Measurements from ENCODE around the gene HERC5.

HERC5 gene

DNA sequence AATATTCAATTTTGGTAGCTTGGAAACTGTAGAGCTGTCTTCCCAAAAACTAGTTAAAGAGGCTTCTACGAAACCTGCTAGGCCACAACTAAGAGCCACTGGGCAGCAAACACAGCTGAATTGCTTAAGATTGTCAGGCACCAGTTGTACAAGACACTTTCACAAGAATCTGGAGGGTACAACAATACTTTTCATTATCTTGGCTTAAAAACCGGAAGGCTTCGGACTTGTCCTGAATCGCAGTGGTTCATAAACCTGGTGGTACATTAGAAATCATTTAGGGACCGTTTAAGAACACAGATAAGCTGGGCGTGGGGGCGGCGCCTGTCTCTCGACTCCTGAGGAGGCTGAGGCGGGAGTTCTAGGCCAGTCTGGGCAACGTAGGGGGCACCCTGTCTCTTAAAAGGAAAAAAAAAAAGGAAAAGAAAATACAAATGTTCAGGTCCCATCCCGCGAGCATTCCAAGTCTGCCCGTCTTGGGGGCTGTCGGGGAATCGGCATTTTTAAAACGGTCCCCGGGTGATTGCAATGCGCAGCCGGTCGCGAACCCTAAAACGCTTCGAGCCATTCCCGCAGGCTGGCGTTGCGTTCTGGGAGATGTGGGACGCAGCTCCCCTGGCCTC is 65.9 kb downstream of the HERC5 start:
- Histone ChIP-seq H3K9me3 (no peaks in the 10 kb centered on the region), H3K27ac (peak overlapping the region; percentile 83 to 91), H3K27me3 (no peaks in the 10 kb centered on the region), H3K36me3 (peaks cover 0 to 18% (median 8%) of the 10 kb centered on the region in 3 donors), H3K4me3 (peak overlapping the region; percentile 77 to 86), H3K4me1 (peaks cover 0 to 31% (median 20%) of the 10 kb centered on the region in 4 donors)
- intact Hi-C loops (cut with DNase I; ENCODE audit: low total_unique reads), result loop anchor here (5.0 kb wide), 1 partner anchor 69 kb away; the partner anchor contains the start of gene HERC3
- TF ChIP-seq, protein P1, sequence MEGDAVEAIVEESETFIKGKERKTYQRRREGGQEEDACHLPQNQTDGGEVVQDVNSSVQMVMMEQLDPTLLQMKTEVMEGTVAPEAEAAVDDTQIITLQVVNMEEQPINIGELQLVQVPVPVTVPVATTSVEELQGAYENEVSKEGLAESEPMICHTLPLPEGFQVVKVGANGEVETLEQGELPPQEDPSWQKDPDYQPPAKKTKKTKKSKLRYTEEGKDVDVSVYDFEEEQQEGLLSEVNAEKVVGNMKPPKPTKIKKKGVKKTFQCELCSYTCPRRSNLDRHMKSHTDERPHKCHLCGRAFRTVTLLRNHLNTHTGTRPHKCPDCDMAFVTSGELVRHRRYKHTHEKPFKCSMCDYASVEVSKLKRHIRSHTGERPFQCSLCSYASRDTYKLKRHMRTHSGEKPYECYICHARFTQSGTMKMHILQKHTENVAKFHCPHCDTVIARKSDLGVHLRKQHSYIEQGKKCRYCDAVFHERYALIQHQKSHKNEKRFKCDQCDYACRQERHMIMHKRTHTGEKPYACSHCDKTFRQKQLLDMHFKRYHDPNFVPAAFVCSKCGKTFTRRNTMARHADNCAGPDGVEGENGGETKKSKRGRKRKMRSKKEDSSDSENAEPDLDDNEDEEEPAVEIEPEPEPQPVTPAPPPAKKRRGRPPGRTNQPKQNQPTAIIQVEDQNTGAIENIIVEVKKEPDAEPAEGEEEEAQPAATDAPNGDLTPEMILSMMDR (IDR thresholded peaks at IDR 0.05), result no peak
- DNase-seq, result peak in 1 of 2 donors; percentile 55

DNA sequence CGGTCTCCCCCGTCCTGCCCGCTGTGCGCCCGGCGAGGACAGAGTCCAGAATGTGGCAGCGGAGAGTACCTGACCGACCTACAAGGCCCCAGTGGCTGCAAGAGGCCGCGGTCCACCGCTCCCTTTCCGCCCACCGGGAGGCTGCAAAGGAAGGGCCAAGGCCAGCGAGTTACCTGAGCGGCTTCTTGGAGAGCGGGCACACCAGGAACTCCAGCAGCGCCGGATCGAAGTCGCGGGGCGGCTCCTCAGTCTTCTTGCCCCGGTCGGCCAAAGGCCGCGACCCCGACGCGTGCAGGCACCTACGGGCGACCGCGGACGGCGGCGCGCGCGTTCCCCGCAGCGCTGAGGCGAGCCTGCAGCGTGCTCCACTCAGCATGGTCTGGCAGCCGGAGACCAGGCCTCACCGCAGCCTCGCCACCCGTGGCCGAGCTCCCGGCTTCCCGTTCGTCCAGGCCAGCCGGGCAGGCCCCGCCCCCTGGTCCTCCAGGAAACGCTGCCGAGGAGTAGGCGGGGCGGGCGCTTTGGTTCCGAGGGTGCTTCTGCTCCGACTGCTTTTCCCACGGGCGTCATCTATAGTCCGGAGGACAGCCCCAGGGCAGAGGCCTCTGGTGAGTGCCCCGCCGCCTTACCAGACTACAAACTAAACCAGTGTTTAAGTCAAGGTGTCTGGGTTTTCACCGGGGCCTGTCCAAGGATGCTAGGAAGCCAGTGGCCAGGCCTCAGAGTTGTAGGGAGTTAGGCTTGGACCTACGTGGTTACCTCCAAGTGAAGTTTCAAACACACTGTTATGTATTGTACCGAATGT is 66.6 kb downstream of the HERC5 start, which contains the start of gene PYURF:
PYURF (minus strand) TSS at position 452 of the 805 bp plus-strand sequence; CDS start at position 376, 76 bp downstream.
- peaks cover 0 to 18% (median 8%) of the 10 kb centered on the region in 3 donors for H3K36me3 ChIP-seq
- H3K27me3 ChIP-seq, result no peaks in the 10 kb centered on the region
- peak; percentile 98 for DNase-seq
- intact Hi-C loops (cut with DNase I; ENCODE audit: low total_unique reads), result loop anchor here (5.0 kb wide), 1 partner anchor 69 kb away; the partner anchor contains the start of gene HERC3
- TF ChIP-seq, protein P1 (IDR thresholded peaks at IDR 0.05), result no peak
- H3K27ac ChIP-seq, result peak within 1 kb of the TSS; percentile 83 to 91
- H3K4me3 ChIP-seq, result peak within 1 kb of the TSS; percentile 77 to 86
- peaks cover 0 to 31% (median 20%) of the 10 kb centered on the region in 4 donors for H3K4me1 ChIP-seq
- no peaks in the 10 kb centered on the region for H3K9me3 ChIP-seq

DNA sequence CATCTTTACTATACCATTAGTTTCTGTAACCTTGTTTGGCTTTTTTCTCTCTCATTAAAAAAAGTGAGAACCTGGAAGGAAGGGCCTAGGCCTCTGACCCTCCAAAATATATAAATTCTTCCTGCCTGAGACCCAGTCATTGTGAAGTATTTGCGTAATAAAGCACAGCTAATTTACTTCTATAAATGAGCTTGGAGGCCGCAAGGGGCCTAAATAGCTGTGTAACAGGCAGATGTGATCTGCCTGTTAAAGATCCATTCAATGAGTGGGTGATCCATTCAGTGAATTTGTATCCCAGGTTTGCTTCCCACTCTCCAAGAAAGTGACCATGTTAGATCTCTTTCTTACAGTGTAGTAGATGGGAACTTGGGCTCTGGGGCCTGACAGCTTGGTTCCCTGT is 67.3 kb downstream of the HERC5 start:
- peaks cover 0 to 31% (median 20%) of the 10 kb centered on the region in 4 donors for H3K4me1 ChIP-seq
- TF ChIP-seq, protein P1 (IDR thresholded peaks at IDR 0.05), result no peak
- intact Hi-C loops (cut with DNase I; ENCODE audit: low total_unique reads), result loop anchor here (5.0 kb wide), 1 partner anchor 68 kb away; the partner anchor contains the start of gene HERC3
- H3K4me3 ChIP-seq, result peak overlapping the region; percentile 77 to 86
- H3K27me3 ChIP-seq, result no peaks in the 10 kb centered on the region
- peaks cover 0 to 18% (median 8%) of the 10 kb centered on the region in 3 donors for H3K36me3 ChIP-seq
- H3K9me3 ChIP-seq, result no peaks in the 10 kb centered on the region
- no peak for DNase-seq
- H3K27ac ChIP-seq, result peak overlapping the region; percentile 83 to 91

DNA sequence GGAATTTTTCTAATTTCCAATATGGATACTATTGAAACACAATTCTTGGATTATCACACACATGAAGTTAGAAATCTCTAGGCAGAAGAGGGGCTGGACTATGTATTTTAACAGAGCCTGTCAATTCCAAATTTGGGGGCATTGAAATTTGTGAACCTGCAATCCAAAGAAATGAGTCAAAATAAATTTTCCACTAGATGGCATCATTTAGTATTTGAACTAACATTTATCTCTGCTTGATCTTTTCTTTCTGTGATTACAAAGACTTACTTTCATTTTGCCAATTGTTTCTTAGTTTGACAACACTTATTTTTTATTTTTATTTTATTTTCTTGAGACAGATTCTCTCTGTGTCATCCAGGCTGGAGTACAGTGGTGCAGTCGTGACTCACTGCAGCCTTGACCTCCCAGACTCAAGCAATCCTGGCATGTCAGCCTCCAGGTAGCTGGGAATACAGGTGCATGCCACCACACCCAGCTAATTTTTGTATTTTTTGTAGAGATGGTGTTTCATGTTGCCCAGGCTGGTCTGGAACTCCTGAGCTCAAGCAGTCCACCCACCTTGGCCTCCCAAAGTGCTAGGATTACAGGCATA is 69.4 kb downstream of the HERC5 start:
- Histone ChIP-seq H3K36me3 (peaks cover 0 to 4% (median 3%) of the 10 kb centered on the region in 3 donors), H3K4me1 (peaks cover 0 to 29% (median 20%) of the 10 kb centered on the region in 4 donors), H3K4me3 (no peak overlapping the region), H3K27ac (peak overlapping the region; percentile 10 to 91), H3K27me3 (no peaks in the 10 kb centered on the region), H3K9me3 (no peaks in the 10 kb centered on the region)
- intact Hi-C loops (cut with DNase I; ENCODE audit: low total_unique reads), result loop anchor here (5.0 kb wide), 1 partner anchor 131 kb away; no protein-coding TSS in a partner anchor
- DNase-seq, result no peak
- TF ChIP-seq, protein P1 (IDR thresholded peaks at IDR 0.05), result peak; percentile 7 to 30

DNA sequence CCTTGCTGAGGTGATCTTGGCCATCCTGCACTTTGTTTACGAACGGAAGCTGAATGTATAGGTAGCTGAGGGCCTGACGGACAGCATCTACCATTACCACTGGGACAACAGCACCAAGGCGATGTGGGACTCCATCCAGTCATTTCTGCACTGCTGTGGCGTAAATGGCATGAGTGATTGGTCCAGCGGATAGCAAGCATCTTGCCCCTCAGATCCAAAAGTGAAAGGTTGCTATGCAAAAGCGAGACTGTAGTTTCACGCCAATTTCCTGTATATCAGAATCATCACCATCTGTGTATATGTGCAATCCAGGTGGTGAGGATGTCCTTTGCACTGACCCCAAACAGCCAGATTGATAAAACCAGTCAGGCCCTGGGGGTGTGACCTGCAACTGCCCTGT is 70.9 kb downstream of the HERC5 start:
- TF ChIP-seq, protein P1 (IDR thresholded peaks at IDR 0.05), result no peak
- DNase-seq, result no peak
- intact Hi-C loops (cut with DNase I; ENCODE audit: low total_unique reads), result loop anchor here (5.0 kb wide), 1 partner anchor 130 kb away; no protein-coding TSS in a partner anchor

More for the DNA sequence above, 70.9 kb downstream of the HERC5 start:
- Histone ChIP-seq H3K36me3 (no peaks in the 10 kb centered on the region), H3K27ac (no peak overlapping the region), H3K4me3 (no peak overlapping the region), H3K9me3 (no peaks in the 10 kb centered on the region), H3K4me1 (peaks cover 0 to 16% (median 14%) of the 10 kb centered on the region in 4 donors), H3K27me3 (no peaks in the 10 kb centered on the region)

Data from tibial artery (tissue), 4 donors.